ENCODE measurements around the gene UGT2A1. TPM values are rescaled to one million over a fixed set of nuclear protein-coding genes. Genes with fewer than 3 reads are reported as not detected.

The UGT2A1 gene
- total and polyA plus RNA-seq, 2 of the 8 experiments (the other 6 are each of a cell fraction or from before 2014, with no cell fraction given) = 0.19 TPM; not detected in 1

- Histone ChIP-seq H3K23ac (ENCODE audit: insufficient read length) (no peak overlapping the region), H2AK5ac (ENCODE audit: low read depth, low read length) (no peak overlapping the region), H2BK5ac (ENCODE audit: low read depth, low read length) (no peak overlapping the region), H3K36me3 (ENCODE audit: control insufficient read depth in 2 of 4, insufficient read depth in 4 of 4, low read length in 3 of 4) (no peaks in the 10 kb centered on the region), H4K91ac (replicated peaks; ENCODE audit: insufficient read length, low read length) (no peak overlapping the region), H2AFZ (ENCODE audit: low read length) (no peak overlapping the region), H2BK20ac (ENCODE audit: low read length) (no peak overlapping the region), H3K4me1 (replicated peaks in 1 of 4; ENCODE audit: control insufficient read depth in 3 of 4, insufficient read depth in 4 of 4, low read length in 3 of 4) (no peaks in the 10 kb centered on the region), H3K4me2 (ENCODE audit: insufficient read depth in 1 of 2, low read depth in 2 of 2, low read length in 2 of 2) (no peak overlapping the region), H3K9ac (replicated peaks in 1 of 4; ENCODE audit: extremely low read depth in 1 of 4, low read depth in 3 of 4, low read length in 3 of 4) (no peak overlapping the region), H3K4ac (replicated peaks; ENCODE audit: insufficient read length, low read depth, low read length) (no peak overlapping the region), H3K79me1 (ENCODE audit: low read depth, low read length) (no peaks in the 10 kb centered on the region), H3K14ac (ENCODE audit: insufficient read length) (no peak overlapping the region), H4K8ac (ENCODE audit: extremely low read depth, insufficient read depth, low read length) (no peak overlapping the region), H2BK12ac (ENCODE audit: low read depth, low read length) (no peak overlapping the region), H3K18ac (ENCODE audit: extremely low read depth, low read length) (no peak overlapping the region), H4K5ac (ENCODE audit: insufficient read length, low read depth, low read length) (no peak overlapping the region), H3K27me3 (replicated peaks in 1 of 4; ENCODE audit: control insufficient read depth in 3 of 4, extremely low read depth in 1 of 4, insufficient read depth in 3 of 4, low read length in 3 of 4) (no peaks in the 10 kb centered on the region), H3K4me3 (ENCODE audit: extremely low read depth in 1 of 4, insufficient read depth in 2 of 4, low read depth in 3 of 4, low read length in 4 of 4) (no peak overlapping the region), H3K23me2 (ENCODE audit: low read depth, low read length) (no peaks in the 10 kb centered on the region), H4K20me1 (replicated peaks in 1 of 2; ENCODE audit: control insufficient read depth in 1 of 2, insufficient read depth in 2 of 2, low read length in 2 of 2) (no peaks in the 10 kb centered on the region), H3K27ac (ENCODE audit: low read depth, low read length) (no peak overlapping the region), H3K9me3 (ENCODE audit: insufficient read depth in 2 of 2, low read depth in 1 of 2, low read length in 1 of 2) (peaks cover 0 to 5% of the 10 kb centered on the region in 2 experiments; a peak in 1 of 4 replicates), H2BK15ac (ENCODE audit: low read length) (no peak overlapping the region), H2BK120ac (replicated peaks; ENCODE audit: low read depth, low read length) (no peak overlapping the region), H3K56ac (replicated peaks; ENCODE audit: insufficient read length, low read depth, low read length) (no peak overlapping the region), H3K79me2 (ENCODE audit: control insufficient read depth in 1 of 2, insufficient read depth in 2 of 2, low read length in 2 of 2) (no peaks in the 10 kb centered on the region)
- DNase-seq (ENCODE audit: low read depth in 1 of 2, low spot score in 2 of 2) (no peak), FAIRE-seq (no peak)
- POLR2A ChIA-PET (ENCODE audit: partially characterized antibody) = no interaction called here
- CTCF ChIA-PET (ENCODE audit: partially characterized antibody) = interaction anchor here (0.6 to 1.3 kb wide), 4 partner anchors 10 to 310 kb away, joined by 3 to 6 read pairs (median 3); no protein-coding TSS in a partner anchor
- TF ChIP-seq MAFK (IDR thresholded peaks at IDR 0.05; ENCODE audit: low read depth, low read length) (no peak), BRCA1 (IDR thresholded peaks at IDR 0.05; ENCODE audit: low read depth, low read length) (no peak), TCF12 (IDR thresholded peaks at IDR 0.05; ENCODE audit: low read depth, low read length) (no peak), PHF8 (conservative IDR thresholded peaks at IDR 0.05; ENCODE audit: low read depth, low read length) (no peak), FOSL1 (IDR thresholded peaks at IDR 0.05; ENCODE audit: insufficient read depth, low read depth, low read length) (no peak), ATF2 (IDR thresholded peaks at IDR 0.05; ENCODE audit: low read length) (no peak), RFX5 (IDR thresholded peaks at IDR 0.05; ENCODE audit: borderline replicate concordance, low read depth, low read length) (no peak), SUZ12 (IDR thresholded peaks at IDR 0.05; ENCODE audit: low read length) (no peak), EGR1 (IDR thresholded peaks at IDR 0.05; ENCODE audit: borderline replicate concordance, low read depth, low read length) (no peak), RNF2 (IDR thresholded peaks at IDR 0.05; ENCODE audit: borderline replicate concordance, low read depth, low read length, missing control alignments, poor library complexity, severe bottlenecking) (no peak)
These were observed 15.6 kb upstream of the UGT2A1 start for GRCh38 chr4:69668680-69669079.

All from H1 (cell line).